K562 (cell line): ENCODE results near the gene TASP1. TPM values are rescaled to one million over a fixed set of nuclear protein-coding genes. Genes with fewer than 3 reads are reported as not detected.

ENCODE experiments used
- ATAC-seq: fragments of 200-7000 bp; cut with Tn5 transposase; 3 replicates; pipeline ENCODE4 v1.9.1; 2020; ENCODE audit warnings: moderate library complexity
- BruUV-seq: library from RNA; stranded (reverse); fragments of 400-500 nt; replicated peaks from 2 replicates; lab custom pipeline; 2021; lab: Mats Ljungman, UMichigan
- CTCF ChIA-PET: fragments of 300-600 bp; formaldehyde crosslinking; extraction: SDS; loops from one replicate; lab custom pipeline; 2021; ENCODE audit warnings: low intra/inter-chr PET ratio; lab: Yijun Ruan, JAX
- POLR2A ChIA-PET: fragments of 300-600, 350-650 bp; sonication (Branson Sonifier 250); formaldehyde crosslinking; extraction: SDS; loops from one replicate; lab custom pipeline; 2021; ENCODE audit warnings: antibody characterized with exemption, inconsistent platforms; lab: Yijun Ruan, JAX
- DNase-seq, 4 experiments: peaks; one replicate each; pipeline versions ENCODE4 v3.0.0 to v3.0.0-alpha.2; 2011 to 2018; ENCODE audit warnings: low spot score in 3 of 4, mixed read lengths in 3 of 4; ENCODE audit errors: extremely low read depth in 1 of 4
- FAIRE-seq: peaks from 2 replicates; lab custom pipeline; 2011; peaks lifted over from hg19 to GRCh38; lab: Jason Lieb, UNC
- H2AFZ ChIP-seq: 2 replicates; pipeline ENCODE4 v1.6.0; 2011; ENCODE audit warnings: low read depth, low read length, control low read depth, inconsistent platforms
- H3K27ac ChIP-seq: fragments of 200-600 bp; 3 replicates; pipeline ENCODE4 v1.8.0; 2011; ENCODE audit warnings: low read depth, mild to moderate bottlenecking, control low read depth, inconsistent platforms, low read length, moderate library complexity, mixed read lengths; ENCODE audit errors: extremely low read depth
- H3K27me3 ChIP-seq, 2 experiments: fragments of 300-600 bp in 1 of 2; 2 replicates in 1 of 2; 3 replicates in 1 of 2; pipeline versions ENCODE4 v1.6.0 to v1.8.0; 2011; ENCODE audit warnings: inconsistent platforms in 2 of 2, low read length in 2 of 2, mild to moderate bottlenecking in 1 of 2, mixed read lengths in 1 of 2, moderate library complexity in 1 of 2; ENCODE audit not compliant: control insufficient read depth in 2 of 2, insufficient read depth in 2 of 2
- H3K36me3 ChIP-seq: fragments of 300-600 bp; 3 replicates; pipeline ENCODE4 v1.8.0; 2011; ENCODE audit warnings: mild to moderate bottlenecking, low read length, inconsistent platforms; ENCODE audit not compliant: control insufficient read depth, insufficient read depth
- H3K4me1 ChIP-seq, 2 experiments: fragments of 200-600 bp in 1 of 2; replicated peaks in 1 of 2; 2 replicates in 1 of 2; 3 replicates in 1 of 2; pipeline versions ENCODE4 v1.5.1 to v1.8.0; 2011; ENCODE audit warnings: inconsistent platforms in 2 of 2, low read length in 2 of 2, mild to moderate bottlenecking in 1 of 2, mixed read lengths in 1 of 2, moderate library complexity in 1 of 2; ENCODE audit not compliant: control insufficient read depth in 2 of 2, insufficient read depth in 2 of 2
- H3K4me2 ChIP-seq: 2 replicates; pipeline ENCODE4 v1.6.1; 2011; ENCODE audit warnings: low read length, control low read depth, inconsistent platforms, mixed read lengths; ENCODE audit not compliant: insufficient read depth
- H3K4me3 ChIP-seq: fragments of 200-600 bp; sonication (generic), shearing (Covaris generic); 2 replicates; pipeline ENCODE4 v1.5.1; 2016; ENCODE audit warnings: control low read depth, inconsistent platforms
- H3K79me2 ChIP-seq: fragments of 200-600 bp; 3 replicates; pipeline ENCODE4 v1.8.0; 2011; ENCODE audit warnings: low read length, inconsistent platforms; ENCODE audit not compliant: control insufficient read depth, insufficient read depth
- H3K9ac ChIP-seq, 2 experiments: 2 replicates each; pipeline versions ENCODE4 v1.6.0 to v1.6.1; 2011; ENCODE audit warnings: low read depth in 2 of 2, low read length in 2 of 2, control low read depth in 1 of 2, inconsistent platforms in 1 of 2, mild to moderate bottlenecking in 1 of 2, mixed read lengths in 1 of 2; ENCODE audit not compliant: insufficient read depth in 1 of 2
- H3K9me1 ChIP-seq: one replicate; pipeline ENCODE4 v1.6.0; 2011; ENCODE audit warnings: inconsistent platforms, mild to moderate bottlenecking, low read length, moderate library complexity; ENCODE audit not compliant: control insufficient read depth, insufficient read depth
- H3K9me3 ChIP-seq: replicated peaks from 2 replicates; pipeline ENCODE4 v1.5.1; 2011; ENCODE audit warnings: low read depth, low read length, inconsistent platforms; ENCODE audit not compliant: control insufficient read depth, insufficient read depth
- H4K20me1 ChIP-seq: replicated peaks from 2 replicates; pipeline ENCODE4 v1.6.1; 2011; ENCODE audit warnings: low read length, inconsistent platforms, mixed read lengths; ENCODE audit not compliant: control insufficient read depth, insufficient read depth
- C11orf30 ChIP-seq: fragments of 450-650 bp; IDR thresholded peaks from 2 replicates; pipeline ENCODE4 v1.6.1; 2016; ENCODE audit warnings: low read depth, mild to moderate bottlenecking
- CAMTA2 ChIP-seq: fragments of 250-450 bp; sonication (Bioruptor Pico); conservative IDR thresholded peaks from 2 replicates; pipeline ENCODE4 v1.5.1; 2022
- KDM2B ChIP-seq: fragments of 250-450 bp; sonication (Bioruptor Pico); IDR thresholded peaks from 2 replicates; pipeline ENCODE4 v1.8.0; 2021; ENCODE audit warnings: mild to moderate bottlenecking, moderate library complexity
- MGA ChIP-seq: fragments of 450-650 bp; IDR thresholded peaks from 2 replicates; pipeline ENCODE4 v1.6.1; 2016; ENCODE audit warnings: mild to moderate bottlenecking, moderate library complexity
- SREBF1 ChIP-seq: fragments of 150-350 bp; IDR thresholded peaks from 2 replicates; pipeline ENCODE4 v1.6.1; 2014; ENCODE audit warnings: antibody characterized with exemption, low read depth, low read length, borderline replicate concordance
- STAT6 ChIP-seq: sonication (generic); formaldehyde crosslinking; IDR thresholded peaks from 2 replicates; pipeline ENCODE4 v1.8.1; 2023; ENCODE audit warnings: mild to moderate bottlenecking, missing genetic modification reagents
- ZNF23 ChIP-seq: fragments of 250-450 bp; sonication (Bioruptor Pico); IDR thresholded peaks from 2 replicates; pipeline ENCODE4 v1.4.0; 2020; ENCODE audit warnings: mild to moderate bottlenecking
- ZNF316 ChIP-seq: fragments of 450-650 bp; IDR thresholded peaks from 2 replicates; pipeline ENCODE4 v1.6.1; 2016
- ZNF445 ChIP-seq: fragments of 250-450 bp; sonication (Bioruptor Pico); IDR thresholded peaks from 2 replicates; pipeline ENCODE4 v1.4.0; 2020; ENCODE audit warnings: low read depth, mild to moderate bottlenecking, moderate library complexity
- WGBS: fragments of 100-300 bp; shearing (Covaris generic); methylation state at CpG from one replicate; pipeline ENCODE4 v1.1.6; 2016; ENCODE audit warnings: low coverage, mixed read lengths; ENCODE audit not compliant: insufficient coverage; ENCODE audit errors: missing lambda C conversion rate; 5-methylcytosine and 5-hydroxymethylcytosine counted together
- in situ Hi-C: fragments of 300-500 bp; cut with MboI; formaldehyde crosslinking; loops from 4 replicates; pipeline ENCODE4 v1.15.0; 2018; ENCODE audit warnings: inconsistent platforms, mixed read lengths
- intact Hi-C: fragments of 100-400 bp; cut with micrococcal nuclease; formaldehyde crosslinking; loops from 2 replicates; pipeline ENCODE4 v1.14.2; 2022
- polyA plus RNA-seq, 8 experiments: library from polyadenylated mRNA; depleted of rRNA in 4 of 8; stranded (reverse) in 5 of 8; unstranded in 3 of 8; fragments of >200 nt; fragmentation: Nextera tagmentation in 2 of 8; fragmentation: Illumina TruSeq in 1 of 8; extraction: Ambion mirVana in 2 of 8; extraction: Trizol in 1 of 8; gene quantifications; 2 replicates each; pipeline versions ENCODE4 v1.2.1 to v1.2.3, GENCODE V29; 2011 to 2014; ENCODE audit warnings: inconsistent platforms in 1 of 8, missing spikeins in 1 of 8
- total RNA-seq, 7 experiments: library from RNA; depleted of rRNA in 6 of 7; stranded (reverse); fragments of >200 nt in 6 of 7; fragmentation: Illumina TruSeq in 2 of 7; extraction: Trizol in 2 of 7; gene quantifications; 2 replicates each; pipeline versions ENCODE4 v1.2.1 to v1.2.3, GENCODE V29; 2011 to 2021; ENCODE audit warnings: low replicate concordance in 1 of 7

The TASP1 gene
- total and polyA plus RNA-seq, 9 of the 15 experiments (the other 6 are each of a cell fraction or from before 2014, with no cell fraction given), result 3.7 to 10.6 (median 6.4) TPM

GRCh38 chr20:13428684-13429083, 210.0 kb downstream of the TASP1 start:
- no peaks in the 10 kb centered on the region for H3K9me3 ChIP-seq
- no peaks in the 10 kb centered on the region for H3K9me1 ChIP-seq
- in situ Hi-C loops (no loop called here), intact Hi-C loops (no loop called here)
- no peaks in the 10 kb centered on the region for H3K4me1 ChIP-seq
- H3K27ac ChIP-seq, result no peak overlapping the region
- H3K79me2 ChIP-seq, result no peaks in the 10 kb centered on the region
- ChIA-PET CTCF (no interaction called here), POLR2A (no interaction called here)
- ATAC-seq (no peak), FAIRE-seq (no peak), DNase-seq (no peak)
- H3K9ac ChIP-seq, result no peak overlapping the region
- no TSS peak for BruUV-seq
- H3K36me3 ChIP-seq, result 0 out of 3 replicates have a peak, but pooled peaks cover 3% of the 10 kb centered on the region
- H2AFZ ChIP-seq, result no peak overlapping the region
- H3K27me3 ChIP-seq, result no peaks in the 10 kb centered on the region
- no peak overlapping the region for H3K4me3 ChIP-seq
- TF ChIP-seq KDM2B (CRISPR knock-in tag), result no peak
- no peak for TF ChIP-seq ZNF23 (CRISPR knock-in tag)
- peak; percentile 41 for TF ChIP-seq C11orf30
- no peak for TF ChIP-seq SREBF1
- TF ChIP-seq ZNF445 (CRISPR knock-in tag), result no peak
- no peak for TF ChIP-seq STAT6
- TF ChIP-seq MGA, result no peak
- peak; percentile 49 for TF ChIP-seq ZNF316
- no peak for TF ChIP-seq CAMTA2 (CRISPR knock-in tag)
- WGBS, result 56% methylated on average over 1 of the region's 1 CpG
- no peak overlapping the region for H3K4me2 ChIP-seq
- no peaks in the 10 kb centered on the region for H4K20me1 ChIP-seq
